K562 (cell line): ENCODE data around the gene MYLK3. TPM values are rescaled to one million over a fixed set of nuclear protein-coding genes. Genes with fewer than 3 reads are reported as not detected.

Source experiments
- ATAC-seq: fragments of 200-7000 bp; cut with Tn5 transposase; 3 replicates; pipeline ENCODE4 v1.9.1; 2020; ENCODE audit warnings: moderate library complexity
- BruUV-seq: library from RNA; stranded (reverse); fragments of 400-500 nt; replicated peaks from 2 replicates; lab custom pipeline; 2021; lab: Mats Ljungman, UMichigan
- CTCF ChIA-PET: fragments of 300-600 bp; formaldehyde crosslinking; extraction: SDS; loops from one replicate; lab custom pipeline; 2021; ENCODE audit warnings: low intra/inter-chr PET ratio; lab: Yijun Ruan, JAX
- POLR2A ChIA-PET: fragments of 300-600, 350-650 bp; sonication (Branson Sonifier 250); formaldehyde crosslinking; extraction: SDS; loops from one replicate; lab custom pipeline; 2021; ENCODE audit warnings: antibody characterized with exemption, inconsistent platforms; lab: Yijun Ruan, JAX
- DNase-seq, 4 experiments: peaks; one replicate each; pipeline versions ENCODE4 v3.0.0 to v3.0.0-alpha.2; 2011 to 2018; ENCODE audit warnings: low spot score in 3 of 4, mixed read lengths in 3 of 4; ENCODE audit errors: extremely low read depth in 1 of 4
- FAIRE-seq: peaks from 2 replicates; lab custom pipeline; 2011; peaks lifted over from hg19 to GRCh38; lab: Jason Lieb, UNC
- H2AFZ ChIP-seq: 2 replicates; pipeline ENCODE4 v1.6.0; 2011; ENCODE audit warnings: low read depth, low read length, control low read depth, inconsistent platforms
- H3K27ac ChIP-seq: fragments of 200-600 bp; 3 replicates; pipeline ENCODE4 v1.8.0; 2011; ENCODE audit warnings: low read depth, mild to moderate bottlenecking, control low read depth, inconsistent platforms, low read length, moderate library complexity, mixed read lengths; ENCODE audit errors: extremely low read depth
- H3K27me3 ChIP-seq, 2 experiments: fragments of 300-600 bp in 1 of 2; 2 replicates in 1 of 2; 3 replicates in 1 of 2; pipeline versions ENCODE4 v1.6.0 to v1.8.0; 2011; ENCODE audit warnings: inconsistent platforms in 2 of 2, low read length in 2 of 2, mild to moderate bottlenecking in 1 of 2, mixed read lengths in 1 of 2, moderate library complexity in 1 of 2; ENCODE audit not compliant: control insufficient read depth in 2 of 2, insufficient read depth in 2 of 2
- H3K36me3 ChIP-seq: fragments of 300-600 bp; 3 replicates; pipeline ENCODE4 v1.8.0; 2011; ENCODE audit warnings: mild to moderate bottlenecking, low read length, inconsistent platforms; ENCODE audit not compliant: control insufficient read depth, insufficient read depth
- H3K4me1 ChIP-seq, 2 experiments: fragments of 200-600 bp in 1 of 2; replicated peaks in 1 of 2; 2 replicates in 1 of 2; 3 replicates in 1 of 2; pipeline versions ENCODE4 v1.5.1 to v1.8.0; 2011; ENCODE audit warnings: inconsistent platforms in 2 of 2, low read length in 2 of 2, mild to moderate bottlenecking in 1 of 2, mixed read lengths in 1 of 2, moderate library complexity in 1 of 2; ENCODE audit not compliant: control insufficient read depth in 2 of 2, insufficient read depth in 2 of 2
- H3K4me2 ChIP-seq: 2 replicates; pipeline ENCODE4 v1.6.1; 2011; ENCODE audit warnings: low read length, control low read depth, inconsistent platforms, mixed read lengths; ENCODE audit not compliant: insufficient read depth
- H3K4me3 ChIP-seq: fragments of 200-600 bp; sonication (generic), shearing (Covaris generic); 2 replicates; pipeline ENCODE4 v1.5.1; 2016; ENCODE audit warnings: control low read depth, inconsistent platforms
- H3K79me2 ChIP-seq: fragments of 200-600 bp; 3 replicates; pipeline ENCODE4 v1.8.0; 2011; ENCODE audit warnings: low read length, inconsistent platforms; ENCODE audit not compliant: control insufficient read depth, insufficient read depth
- H3K9ac ChIP-seq, 2 experiments: 2 replicates each; pipeline versions ENCODE4 v1.6.0 to v1.6.1; 2011; ENCODE audit warnings: low read depth in 2 of 2, low read length in 2 of 2, control low read depth in 1 of 2, inconsistent platforms in 1 of 2, mild to moderate bottlenecking in 1 of 2, mixed read lengths in 1 of 2; ENCODE audit not compliant: insufficient read depth in 1 of 2
- H3K9me1 ChIP-seq: one replicate; pipeline ENCODE4 v1.6.0; 2011; ENCODE audit warnings: inconsistent platforms, mild to moderate bottlenecking, low read length, moderate library complexity; ENCODE audit not compliant: control insufficient read depth, insufficient read depth
- H3K9me3 ChIP-seq: replicated peaks from 2 replicates; pipeline ENCODE4 v1.5.1; 2011; ENCODE audit warnings: low read depth, low read length, inconsistent platforms; ENCODE audit not compliant: control insufficient read depth, insufficient read depth
- H4K20me1 ChIP-seq: replicated peaks from 2 replicates; pipeline ENCODE4 v1.6.1; 2011; ENCODE audit warnings: low read length, inconsistent platforms, mixed read lengths; ENCODE audit not compliant: control insufficient read depth, insufficient read depth
- CEBPG ChIP-seq, 3 experiments: fragments of 200-800 bp in 1 of 3; sonication (Bioruptor generic) in 1 of 3; sonication (generic) in 1 of 3; formaldehyde crosslinking in 1 of 3; IDR thresholded peaks in 2 of 3; conservative IDR thresholded peaks in 1 of 3; 2 replicates each; pipeline versions ENCODE4 v1.6.1 to v1.8.0; 2016 to 2022; ENCODE audit warnings: missing compliant biosample characterization in 2 of 3, missing genetic modification characterization in 2 of 3, mild to moderate bottlenecking in 1 of 3, missing genetic modification reagents in 1 of 3
- HIVEP1 ChIP-seq: fragments of 250-450 bp; sonication (Bioruptor Pico); IDR thresholded peaks from 2 replicates; pipeline ENCODE4 v1.4.0; 2020; ENCODE audit warnings: mild to moderate bottlenecking
- KAT7 ChIP-seq: sonication (generic); formaldehyde crosslinking; IDR thresholded peaks from 2 replicates; pipeline ENCODE4 v1.8.0; 2022; ENCODE audit warnings: missing genetic modification reagents, mild to moderate bottlenecking, borderline replicate concordance
- KDM5B ChIP-seq: fragments of 200-600 bp; sonication (generic); IDR thresholded peaks from 2 replicates; pipeline ENCODE4 v1.6.1; 2012; ENCODE audit warnings: low read depth, mild to moderate bottlenecking, moderate library complexity, low read length, control low read depth, inconsistent platforms; ENCODE audit not compliant: insufficient replicate concordance
- PCBP2 ChIP-seq: fragments of 200-400 bp; formaldehyde crosslinking; IDR thresholded peaks from 2 replicates; pipeline ENCODE4 v1.6.1; 2018; ENCODE audit warnings: low read length, low read depth, mild to moderate bottlenecking, moderate library complexity; ENCODE audit not compliant: poor library complexity, severe bottlenecking
- POLR2AphosphoS5 ChIP-seq: IDR thresholded peaks from 2 replicates; pipeline ENCODE4 v1.6.1; 2011; ENCODE audit warnings: mild to moderate bottlenecking, low read depth, low read length, moderate library complexity; ENCODE audit not compliant: control insufficient read depth, insufficient read depth
- USF2 ChIP-seq: sonication (generic); formaldehyde crosslinking; IDR thresholded peaks from 2 replicates; pipeline ENCODE4 v1.5.0; 2020; ENCODE audit warnings: missing genetic modification reagents
- ZBTB11 ChIP-seq, 3 experiments: fragments of 200-800 bp in 1 of 3; fragments of 250-450 bp in 1 of 3; fragments of 450-650 bp in 1 of 3; sonication (Bioruptor Pico) in 1 of 3; sonication (Bioruptor generic) in 1 of 3; formaldehyde crosslinking in 1 of 3; IDR thresholded peaks; 2 replicates each; pipeline versions ENCODE4 v1.6.1 to v1.8.0; 2016 to 2022; ENCODE audit warnings: mild to moderate bottlenecking in 2 of 3, missing genetic modification characterization in 2 of 3, missing compliant biosample characterization in 1 of 3, moderate library complexity in 1 of 3
- ZNF324 ChIP-seq: fragments of 250-450 bp; sonication (Bioruptor Pico); IDR thresholded peaks from 2 replicates; pipeline ENCODE4 v1.4.0; 2020; ENCODE audit warnings: mild to moderate bottlenecking
- ZNF584 ChIP-seq: fragments of 200-800 bp; sonication (Bioruptor generic); IDR thresholded peaks from 2 replicates; pipeline ENCODE4 v1.6.1; 2016; ENCODE audit warnings: low read depth, mild to moderate bottlenecking, missing genetic modification characterization, missing compliant biosample characterization
- ZNF644 ChIP-seq: fragments of 200-800 bp; sonication (Bioruptor generic); IDR thresholded peaks from 2 replicates; pipeline ENCODE4 v1.6.1; 2016; ENCODE audit warnings: low read depth, missing genetic modification characterization, missing compliant biosample characterization
- ZSCAN29 ChIP-seq: fragments of 450-650 bp; IDR thresholded peaks from 2 replicates; pipeline ENCODE4 v1.6.1; 2017
- WGBS: fragments of 100-300 bp; shearing (Covaris generic); methylation state at CpG from one replicate; pipeline ENCODE4 v1.1.6; 2016; ENCODE audit warnings: low coverage, mixed read lengths; ENCODE audit not compliant: insufficient coverage; ENCODE audit errors: missing lambda C conversion rate; 5-methylcytosine and 5-hydroxymethylcytosine counted together
- in situ Hi-C: fragments of 300-500 bp; cut with MboI; formaldehyde crosslinking; loops from 4 replicates; pipeline ENCODE4 v1.15.0; 2018; ENCODE audit warnings: inconsistent platforms, mixed read lengths
- intact Hi-C: fragments of 100-400 bp; cut with micrococcal nuclease; formaldehyde crosslinking; loops from 2 replicates; pipeline ENCODE4 v1.14.2; 2022
- polyA plus RNA-seq, 8 experiments: library from polyadenylated mRNA; depleted of rRNA in 4 of 8; stranded (reverse) in 5 of 8; unstranded in 3 of 8; fragments of >200 nt; fragmentation: Nextera tagmentation in 2 of 8; fragmentation: Illumina TruSeq in 1 of 8; extraction: Ambion mirVana in 2 of 8; extraction: Trizol in 1 of 8; gene quantifications; 2 replicates each; pipeline versions ENCODE4 v1.2.1 to v1.2.3, GENCODE V29; 2011 to 2014; ENCODE audit warnings: inconsistent platforms in 1 of 8, missing spikeins in 1 of 8
- total RNA-seq, 7 experiments: library from RNA; depleted of rRNA in 6 of 7; stranded (reverse); fragments of >200 nt in 6 of 7; fragmentation: Illumina TruSeq in 2 of 7; extraction: Trizol in 2 of 7; gene quantifications; 2 replicates each; pipeline versions ENCODE4 v1.2.1 to v1.2.3, GENCODE V29; 2011 to 2021; ENCODE audit warnings: low replicate concordance in 1 of 7

The MYLK3 gene
- total and polyA plus RNA-seq, 9 of the 15 experiments (the other 6 are each of a cell fraction or from before 2014, with no cell fraction given): 0.69 to 10.7 (median 4.7) TPM

GRCh38 chr16:46687486-46687885, 60.7 kb downstream of the MYLK3 start:
- Histone ChIP-seq H3K4me2 (peak overlapping the region; percentile 98), H3K9me1 (no peaks in the 10 kb centered on the region), H3K79me2 (peaks cover 89% of the 10 kb centered on the region), H3K9me3 (no peaks in the 10 kb centered on the region), H3K4me1 (peaks cover 6 to 19% of the 10 kb centered on the region in 2 experiments; a peak in 4 of 5 replicates), H3K27ac (peak overlapping the region; percentile 74; the same call in 1 of the 3 replicates), H2AFZ (no peak overlapping the region), H4K20me1 (peaks cover 31% of the 10 kb centered on the region), H3K27me3 (no peaks in the 10 kb centered on the region), H3K36me3 (peaks cover 21% of the 10 kb centered on the region; the same call in 2 of the 3 replicates), H3K9ac (peak overlapping the region; percentile 56 to 65; a peak in 3 of 4 replicates), H3K4me3 (peak overlapping the region; percentile 76)
- in situ Hi-C loops (loop anchor here (5.0 kb wide), 1 partner anchor 65 kb away; no protein-coding TSS in a partner anchor), intact Hi-C loops (loop anchor here (5.0 kb wide), 1 partner anchor 145 kb away; the partner anchor contains the start of gene C16orf87)
- ChIA-PET POLR2A (interaction anchor here (0.6 kb wide), 2 partner anchors 150 to 167 kb away, joined by 3 read pairs; no protein-coding TSS in a partner anchor), CTCF (interaction anchor here (1.3 kb wide), 1 partner anchor 14 kb away, joined by 3 read pairs; no protein-coding TSS in a partner anchor)
- ATAC-seq (no peak), DNase-seq (peak in 1 of 4 experiments; percentile 7), FAIRE-seq (no peak)
- TF ChIP-seq ZNF584 (CRISPR knock-in tag) (no peak), USF2 (CRISPR knock-in tag) (no peak), ZBTB11 (CRISPR knock-in tag; IDR thresholded peaks at IDR 0.05) (no peak), KAT7 (CRISPR knock-in tag) (no peak), HIVEP1 (no peak), ZSCAN29 (no peak), ZNF324 (CRISPR knock-in tag) (no peak), PCBP2 (no peak), KDM5B (no peak), ZNF644 (tag) (no peak), CEBPG (CRISPR knock-in tag; IDR thresholded peaks at IDR 0.05) (no peak), CEBPG (tag; conservative IDR thresholded peaks at IDR 0.05 in 1 of 2, IDR thresholded peaks at IDR 0.05 in 1 of 2) (no peak), POLR2AphosphoS5 (no peak)
- WGBS: 41% methylated on average over 9 of the region's 9 CpGs
- BruUV-seq: TSS peak; percentile 50
